ENCODE results near the gene EGF. TPM values are rescaled to one million over a fixed set of nuclear protein-coding genes. Genes with fewer than 3 reads are reported as not detected.
A peak's percentile ranks its signal among the peaks of the same experiment; 100 is the strongest.
"Not testable (repeated sequence)": the region's sequence is repeated elsewhere in the genome, so short reads cannot be mapped to it uniquely, and the experiment has no call there.

Gene EGF
- total RNA-seq, 2 experiments from 2014 or later: not detected

- no peak overlapping the region for H3K4me3 Mint-ChIP-seq
- intact Hi-C loops (cut with micrococcal nuclease): no loop called here
- peaks cover 3% of the 10 kb centered on the region for H3K27me3 Mint-ChIP-seq
- H3K9me3 Mint-ChIP-seq: no peaks in the 10 kb centered on the region
- DNase-seq: no peak
- H3K27ac Mint-ChIP-seq: no peak overlapping the region
- POLR2A ChIA-PET: no interaction called here
- H3K36me3 Mint-ChIP-seq: no peaks in the 10 kb centered on the region
- H3K4me1 Mint-ChIP-seq (ENCODE audit: low read depth): no peaks in the 10 kb centered on the region
- CTCF ChIA-PET: no interaction called here
These were observed 12.7 kb downstream of the EGF start for GRCh38 chr4:109925396-109925795.

DNA sequence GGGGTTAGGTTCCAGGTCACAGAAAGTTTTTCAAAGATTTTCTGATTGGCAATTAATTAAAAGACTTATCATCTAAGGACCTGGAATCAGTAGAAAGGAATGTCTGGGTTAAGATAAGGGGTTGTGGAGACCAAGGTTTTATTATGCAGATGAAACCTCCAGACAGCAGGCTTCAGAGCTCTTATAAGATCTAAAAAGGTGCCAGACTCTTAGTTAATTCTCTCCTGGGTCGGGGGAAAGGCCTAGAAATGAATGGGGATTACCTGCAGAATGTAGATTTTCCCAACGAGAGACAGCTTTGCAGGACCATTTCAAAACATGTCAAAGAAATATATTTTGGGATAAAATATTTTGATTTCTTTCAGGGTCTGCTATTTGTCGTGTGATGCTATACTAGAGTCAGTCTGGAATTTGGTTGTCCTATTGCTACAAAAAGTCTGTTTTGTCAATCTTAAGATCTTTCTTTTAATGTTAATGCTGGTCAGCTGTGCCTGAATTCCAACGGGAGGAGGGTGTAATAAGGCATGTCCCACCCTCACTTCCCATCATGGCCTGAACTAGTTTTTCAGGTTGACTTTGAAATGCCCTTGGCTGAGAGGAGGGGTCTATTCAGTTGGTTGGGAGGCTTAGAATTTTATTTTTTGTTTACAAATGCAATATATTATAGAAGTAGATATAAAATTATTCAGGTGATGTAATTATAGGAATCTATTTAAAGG, 15.8 kb downstream of the EGF start:
- no peak overlapping the region for H3K27ac Mint-ChIP-seq
- H3K4me3 Mint-ChIP-seq: no peak overlapping the region
- H3K27me3 Mint-ChIP-seq: no peaks in the 10 kb centered on the region
- ChIA-PET CTCF (interaction anchor here (0.6 kb wide), 1 partner anchor 27 kb away, joined by 3 read pairs; no protein-coding TSS in a partner anchor), POLR2A (no interaction called here)
- H3K36me3 Mint-ChIP-seq: no peaks in the 10 kb centered on the region
- no peak for DNase-seq
- H3K9me3 Mint-ChIP-seq: no peaks in the 10 kb centered on the region
- intact Hi-C loops (cut with micrococcal nuclease): no loop called here
- no peaks in the 10 kb centered on the region for H3K4me1 Mint-ChIP-seq (ENCODE audit: low read depth)

- POLR2A ChIA-PET: no interaction called here
- no peaks in the 10 kb centered on the region for H3K9me3 Mint-ChIP-seq
- no peak overlapping the region for H3K27ac Mint-ChIP-seq
- H3K36me3 Mint-ChIP-seq: no peaks in the 10 kb centered on the region
- no peaks in the 10 kb centered on the region for H3K4me1 Mint-ChIP-seq (ENCODE audit: low read depth)
- intact Hi-C loops (cut with micrococcal nuclease): no loop called here
- CTCF ChIA-PET: no interaction called here
- no peak overlapping the region for H3K4me3 Mint-ChIP-seq
- no peaks in the 10 kb centered on the region for H3K27me3 Mint-ChIP-seq
- no peak for DNase-seq
These were observed 17.8 kb downstream of the EGF start for GRCh38 chr4:109930464-109930863.

DNA sequence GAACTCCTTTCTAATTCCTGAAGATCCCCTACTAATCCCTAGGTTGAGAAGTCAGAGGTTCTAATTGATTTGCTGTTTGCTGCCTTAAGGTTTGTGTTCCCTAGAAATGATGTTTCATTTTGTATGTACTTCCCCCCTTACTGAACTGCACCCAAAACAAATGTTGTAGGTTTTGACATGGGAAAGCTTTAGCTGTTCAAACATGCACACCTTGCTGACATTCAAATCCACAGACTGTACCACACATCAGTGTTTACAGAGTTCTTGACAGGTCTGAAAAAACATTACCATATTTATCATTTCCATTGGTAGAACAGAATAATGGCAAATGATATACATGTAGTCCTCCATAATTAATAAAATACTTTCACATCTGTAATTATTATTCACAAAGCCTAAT, 18.2 kb downstream of the EGF start:
- H3K36me3 Mint-ChIP-seq: no peaks in the 10 kb centered on the region
- no peaks in the 10 kb centered on the region for H3K27me3 Mint-ChIP-seq
- H3K27ac Mint-ChIP-seq: no peak overlapping the region
- no peak overlapping the region for H3K4me3 Mint-ChIP-seq
- H3K9me3 Mint-ChIP-seq: no peaks in the 10 kb centered on the region
- POLR2A ChIA-PET: no interaction called here
- no peak for DNase-seq
- H3K4me1 Mint-ChIP-seq (ENCODE audit: low read depth): no peaks in the 10 kb centered on the region
- CTCF ChIA-PET: no interaction called here
- intact Hi-C loops (cut with micrococcal nuclease): no loop called here

GRCh38 chr4:109931318-109931717, 18.6 kb downstream of the EGF start:
- Mint-ChIP-seq H3K27ac (no peak overlapping the region), H3K27me3 (peaks cover under 1% of the 10 kb centered on the region), H3K9me3 (no peaks in the 10 kb centered on the region), H3K4me3 (no peak overlapping the region), H3K36me3 (no peaks in the 10 kb centered on the region), H3K4me1 (ENCODE audit: low read depth) (no peaks in the 10 kb centered on the region)
- DNase-seq: no peak
- ChIA-PET POLR2A (no interaction called here), CTCF (no interaction called here)
- intact Hi-C loops (cut with micrococcal nuclease): no loop called here

DNA sequence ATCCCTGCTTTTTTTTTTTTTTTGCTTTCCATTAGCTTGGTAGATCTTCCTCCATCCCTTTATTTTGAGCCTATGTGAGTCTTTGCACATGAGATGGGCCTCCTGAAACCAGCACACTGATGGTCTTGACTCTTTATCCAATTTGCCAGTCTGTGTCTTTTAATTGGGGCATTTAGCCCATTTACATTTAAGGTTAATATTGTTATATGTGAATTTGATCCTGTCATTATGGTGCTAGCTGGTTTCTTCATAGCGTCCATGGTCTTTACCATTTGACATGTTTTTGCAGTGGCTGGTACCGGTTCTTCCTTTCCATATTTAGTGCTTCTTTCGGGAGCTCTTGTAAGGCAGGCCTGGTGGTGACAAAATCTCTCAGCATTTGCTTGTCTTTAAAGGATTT, 24.7 kb downstream of the EGF start:
- H3K36me3 Mint-ChIP-seq; CTCF ChIA-PET; H3K4me1 Mint-ChIP-seq (ENCODE audit: low read depth); H3K4me3 Mint-ChIP-seq; H3K9me3 Mint-ChIP-seq; POLR2A ChIA-PET; DNase-seq; intact Hi-C loops (cut with micrococcal nuclease); H3K27ac Mint-ChIP-seq: not testable (repeated sequence)
- H3K27me3 Mint-ChIP-seq: peaks cover 23% of the 10 kb centered on the region

GRCh38 chr4:109939190-109939589, 26.5 kb downstream of the EGF start:
- ChIA-PET POLR2A (no interaction called here), CTCF (no interaction called here)
- Mint-ChIP-seq H3K4me1 (ENCODE audit: low read depth) (no peaks in the 10 kb centered on the region), H3K27ac (no peak overlapping the region), H3K9me3 (no peaks in the 10 kb centered on the region), H3K4me3 (no peak overlapping the region), H3K36me3 (no peaks in the 10 kb centered on the region), H3K27me3 (peaks cover 26% of the 10 kb centered on the region)
- intact Hi-C loops (cut with micrococcal nuclease): no loop called here
- DNase-seq: no peak

GRCh38 chr4:109942292-109942926, 29.7 kb downstream of the EGF start:
- DNase-seq: no peak
- Mint-ChIP-seq H3K4me3 (no peak overlapping the region), H3K9me3 (no peaks in the 10 kb centered on the region)

DNA sequence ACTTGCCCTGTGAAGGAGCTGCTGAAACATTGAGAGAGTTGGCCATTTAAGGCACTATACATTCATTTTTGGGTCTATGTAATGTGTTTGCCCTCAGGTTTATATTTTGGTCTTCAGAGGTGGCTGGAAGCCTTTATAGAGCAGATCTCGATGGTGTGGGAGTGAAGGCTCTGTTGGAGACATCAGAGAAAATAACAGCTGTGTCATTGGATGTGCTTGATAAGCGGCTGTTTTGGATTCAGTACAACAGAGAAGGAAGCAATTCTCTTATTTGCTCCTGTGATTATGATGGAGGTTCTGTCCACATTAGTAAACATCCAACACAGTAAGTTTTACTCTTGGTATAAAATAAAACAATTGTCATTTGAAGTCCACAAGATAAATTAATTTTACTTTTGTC, 31.1 kb downstream of the EGF start:
- DNase-seq: no peak
- no peak overlapping the region for H3K4me3 Mint-ChIP-seq
- CTCF ChIA-PET: no interaction called here
- intact Hi-C loops (cut with micrococcal nuclease): loop anchor here (1.0 kb wide), 1 partner anchor 514 kb away; no protein-coding TSS in a partner anchor
- POLR2A ChIA-PET: no interaction called here
- peaks cover 22% of the 10 kb centered on the region for H3K4me1 Mint-ChIP-seq (ENCODE audit: low read depth)
- no peaks in the 10 kb centered on the region for H3K9me3 Mint-ChIP-seq
- H3K27ac Mint-ChIP-seq: no peak overlapping the region
- no peaks in the 10 kb centered on the region for H3K36me3 Mint-ChIP-seq
- H3K27me3 Mint-ChIP-seq: peaks cover 17% of the 10 kb centered on the region

More at GRCh38 chr4:109942292-109942926, 29.7 kb downstream of the EGF start:
- H3K36me3 Mint-ChIP-seq: no peaks in the 10 kb centered on the region
- H3K27ac Mint-ChIP-seq: no peak overlapping the region
- H3K27me3 Mint-ChIP-seq: peaks cover 21% of the 10 kb centered on the region
- peaks cover 14% of the 10 kb centered on the region for H3K4me1 Mint-ChIP-seq (ENCODE audit: low read depth)
- ChIA-PET POLR2A (no interaction called here), CTCF (interaction anchor here (1.1 to 1.3 kb wide), 2 partner anchors 10 to 572 kb away, joined by 3 read pairs; no protein-coding TSS in a partner anchor)
- intact Hi-C loops (cut with micrococcal nuclease): no loop called here

DNA sequence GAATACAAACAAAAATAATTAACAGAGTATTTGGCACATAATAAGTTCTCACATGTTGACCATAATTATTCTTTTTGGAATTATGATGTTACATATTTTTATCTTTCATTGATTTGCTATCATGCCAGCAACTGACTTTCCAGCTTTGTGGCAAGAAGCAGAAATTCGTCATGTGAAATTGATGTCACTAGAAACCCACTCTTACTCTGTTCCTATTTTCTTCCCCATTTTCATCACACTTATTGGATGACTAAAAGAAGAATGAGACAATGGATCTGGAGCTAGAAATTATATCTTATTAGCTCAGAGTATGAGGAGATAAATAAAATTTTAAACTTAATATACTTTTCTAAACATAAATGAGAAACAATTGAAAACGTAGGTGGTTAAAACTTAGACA, 31.9 kb downstream of the EGF start:
- no peaks in the 10 kb centered on the region for H3K36me3 Mint-ChIP-seq
- no peak overlapping the region for H3K27ac Mint-ChIP-seq
- CTCF ChIA-PET: no interaction called here
- peaks cover 27% of the 10 kb centered on the region for H3K4me1 Mint-ChIP-seq (ENCODE audit: low read depth)
- H3K4me3 Mint-ChIP-seq: no peak overlapping the region
- peaks cover 10% of the 10 kb centered on the region for H3K27me3 Mint-ChIP-seq
- intact Hi-C loops (cut with micrococcal nuclease): no loop called here
- DNase-seq: no peak
- no peaks in the 10 kb centered on the region for H3K9me3 Mint-ChIP-seq
- POLR2A ChIA-PET: no interaction called here

DNA sequence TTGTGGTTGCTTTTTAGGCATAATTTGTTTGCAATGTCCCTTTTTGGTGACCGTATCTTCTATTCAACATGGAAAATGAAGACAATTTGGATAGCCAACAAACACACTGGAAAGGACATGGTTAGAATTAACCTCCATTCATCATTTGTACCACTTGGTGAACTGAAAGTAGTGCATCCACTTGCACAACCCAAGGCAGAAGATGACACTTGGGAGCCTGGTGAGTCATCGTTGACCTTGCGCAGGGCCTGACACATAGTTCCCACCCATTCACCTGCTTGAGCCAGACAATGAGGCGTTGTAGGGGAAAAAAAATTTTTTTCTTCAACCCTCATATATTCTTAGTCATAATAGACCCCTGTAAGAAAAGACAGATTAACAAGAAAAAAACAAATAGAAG, 32.4 kb downstream of the EGF start:
- CTCF ChIA-PET: no interaction called here
- Mint-ChIP-seq H3K27me3 (peaks cover 10% of the 10 kb centered on the region), H3K4me1 (ENCODE audit: low read depth) (peaks cover 31% of the 10 kb centered on the region), H3K36me3 (no peaks in the 10 kb centered on the region), H3K27ac (no peak overlapping the region), H3K9me3 (no peaks in the 10 kb centered on the region), H3K4me3 (no peak overlapping the region)
- POLR2A ChIA-PET: no interaction called here
- DNase-seq: peak; percentile 60
- intact Hi-C loops (cut with micrococcal nuclease): loop anchor here (5.0 kb wide), 1 partner anchor 243 kb away; the partner anchor contains the start of gene CASP6

DNA sequence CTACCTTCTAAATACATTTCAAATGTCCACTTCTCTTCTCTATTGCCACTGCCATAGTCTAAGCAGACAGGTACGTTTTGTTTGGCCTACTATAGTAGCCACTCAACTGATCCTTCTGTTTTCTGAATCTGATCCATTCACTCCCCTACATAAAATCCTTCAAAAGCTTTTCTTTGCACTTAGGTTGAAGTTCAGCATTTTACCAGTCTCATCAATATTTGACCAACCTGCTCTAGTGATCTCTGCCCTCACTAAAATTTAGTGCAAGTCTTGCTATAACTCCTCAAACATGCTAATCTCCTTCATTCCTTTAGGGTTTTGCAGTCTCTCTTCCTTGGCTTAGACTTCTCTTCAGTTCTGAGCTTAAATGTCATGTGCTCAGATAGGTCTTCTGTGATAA, 33.4 kb downstream of the EGF start:
- Mint-ChIP-seq H3K4me1 (ENCODE audit: low read depth) (peaks cover 37% of the 10 kb centered on the region), H3K9me3 (no peaks in the 10 kb centered on the region), H3K36me3 (no peaks in the 10 kb centered on the region), H3K27me3 (peaks cover 12% of the 10 kb centered on the region), H3K27ac (no peak overlapping the region), H3K4me3 (no peak overlapping the region)
- DNase-seq: no peak
- CTCF ChIA-PET: no interaction called here
- intact Hi-C loops (cut with micrococcal nuclease): loop anchor here (2.0 to 5.0 kb wide), 3 partner anchors 244 to 385 kb away; partner anchors contain the start of genes CASP6 and MCUB
- POLR2A ChIA-PET: no interaction called here

- intact Hi-C loops (cut with micrococcal nuclease): loop anchor here (1.0 to 5.0 kb wide), 6 partner anchors 126 to 387 kb away; partner anchors contain the start of genes CASP6 and MCUB
- DNase-seq: no peak
- Mint-ChIP-seq H3K27me3 (peaks cover 4% of the 10 kb centered on the region), H3K4me1 (ENCODE audit: low read depth) (peaks cover 37% of the 10 kb centered on the region), H3K9me3 (no peaks in the 10 kb centered on the region), H3K36me3 (no peaks in the 10 kb centered on the region), H3K4me3 (no peak overlapping the region), H3K27ac (peak overlapping the region; percentile 64)
- ChIA-PET POLR2A (interaction anchor here (1.3 kb wide), 1 partner anchor 130 kb away, joined by 3 read pairs; no protein-coding TSS in a partner anchor), CTCF (interaction anchor here (0.9 to 1.1 kb wide), 2 partner anchors 31 to 121 kb away, joined by 3 read pairs; no protein-coding TSS in a partner anchor)
These were observed 34.8 kb downstream of the EGF start for GRCh38 chr4:109947457-109947856.
